ENCODE data around the gene CTNNA3.

Gene CTNNA3

GRCh38 chr10:65891073-65891981, 1804.7 kb downstream of the CTNNA3 start:
- in situ Hi-C loops (cut with HindIII; ENCODE audit: low sequenced_read_pairs), result no loop called here
- DNase-seq (ENCODE audit: low read depth, low spot score), result no peak
- no peak overlapping the region for H3K4me3 ChIP-seq (ENCODE audit: low read depth, low read length)
- TF ChIP-seq, protein P1, sequence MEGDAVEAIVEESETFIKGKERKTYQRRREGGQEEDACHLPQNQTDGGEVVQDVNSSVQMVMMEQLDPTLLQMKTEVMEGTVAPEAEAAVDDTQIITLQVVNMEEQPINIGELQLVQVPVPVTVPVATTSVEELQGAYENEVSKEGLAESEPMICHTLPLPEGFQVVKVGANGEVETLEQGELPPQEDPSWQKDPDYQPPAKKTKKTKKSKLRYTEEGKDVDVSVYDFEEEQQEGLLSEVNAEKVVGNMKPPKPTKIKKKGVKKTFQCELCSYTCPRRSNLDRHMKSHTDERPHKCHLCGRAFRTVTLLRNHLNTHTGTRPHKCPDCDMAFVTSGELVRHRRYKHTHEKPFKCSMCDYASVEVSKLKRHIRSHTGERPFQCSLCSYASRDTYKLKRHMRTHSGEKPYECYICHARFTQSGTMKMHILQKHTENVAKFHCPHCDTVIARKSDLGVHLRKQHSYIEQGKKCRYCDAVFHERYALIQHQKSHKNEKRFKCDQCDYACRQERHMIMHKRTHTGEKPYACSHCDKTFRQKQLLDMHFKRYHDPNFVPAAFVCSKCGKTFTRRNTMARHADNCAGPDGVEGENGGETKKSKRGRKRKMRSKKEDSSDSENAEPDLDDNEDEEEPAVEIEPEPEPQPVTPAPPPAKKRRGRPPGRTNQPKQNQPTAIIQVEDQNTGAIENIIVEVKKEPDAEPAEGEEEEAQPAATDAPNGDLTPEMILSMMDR (IDR thresholded peaks at IDR 0.05; ENCODE audit: low read depth, low read length), result no peak

- TF ChIP-seq, protein P1 (IDR thresholded peaks at IDR 0.05; ENCODE audit: low read depth, low read length), result no peak
- H3K4me3 ChIP-seq (ENCODE audit: low read depth, low read length), result no peak overlapping the region
- in situ Hi-C loops (cut with HindIII; ENCODE audit: low sequenced_read_pairs), result no loop called here
- DNase-seq (ENCODE audit: low read depth, low spot score), result no peak
Observed at GRCh38 chr10:65864529-65864928, 1831.5 kb downstream of the CTNNA3 start.

DNA sequence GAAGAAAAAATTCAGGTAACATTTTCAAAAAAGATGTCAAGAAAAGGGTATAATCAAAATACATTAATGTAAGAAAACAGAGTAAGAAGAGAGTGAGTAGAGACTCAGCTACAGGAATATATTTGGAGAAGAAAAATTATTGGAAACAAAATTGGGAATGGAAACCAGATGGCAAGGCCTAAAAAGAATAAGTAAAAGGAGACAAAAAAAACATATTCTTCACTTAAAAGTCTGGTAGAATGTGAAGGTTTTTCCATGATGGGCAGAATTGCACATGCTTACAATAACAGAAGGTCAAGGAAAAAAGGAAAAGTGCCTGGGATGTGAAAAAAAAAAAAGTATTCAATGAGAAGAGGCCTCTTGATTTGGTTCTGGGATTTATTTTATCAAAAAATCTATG, 1832.0 kb downstream of the CTNNA3 start:
- in situ Hi-C loops (cut with HindIII; ENCODE audit: low sequenced_read_pairs), result no loop called here
- TF ChIP-seq, protein P1 (IDR thresholded peaks at IDR 0.05; ENCODE audit: low read depth, low read length), result no peak
- no peak for DNase-seq (ENCODE audit: low read depth, low spot score)
- H3K4me3 ChIP-seq (ENCODE audit: low read depth, low read length), result no peak overlapping the region
